NCI-H2171 treated with DMSO at 0.1 percent for 48 hours (cell line): ENCODE measurements around the gene OAS3.
"Not testable (repeated sequence)": the region's sequence is repeated elsewhere in the genome, so short reads cannot be mapped to it uniquely, and the experiment has no call there.

Experiments used
- DNase-seq: peaks from one replicate; lab custom pipeline; 2025; lab: John Stamatoyannopoulos, UW

OAS3 gene

GRCh38 chr12:112924986-112925385, 13.3 kb upstream of the OAS3 start:
- no peak for DNase-seq

- DNase-seq: not testable (repeated sequence)
These were observed 11.7 kb upstream of the OAS3 start for GRCh38 chr12:112926416-112927033.

DNA sequence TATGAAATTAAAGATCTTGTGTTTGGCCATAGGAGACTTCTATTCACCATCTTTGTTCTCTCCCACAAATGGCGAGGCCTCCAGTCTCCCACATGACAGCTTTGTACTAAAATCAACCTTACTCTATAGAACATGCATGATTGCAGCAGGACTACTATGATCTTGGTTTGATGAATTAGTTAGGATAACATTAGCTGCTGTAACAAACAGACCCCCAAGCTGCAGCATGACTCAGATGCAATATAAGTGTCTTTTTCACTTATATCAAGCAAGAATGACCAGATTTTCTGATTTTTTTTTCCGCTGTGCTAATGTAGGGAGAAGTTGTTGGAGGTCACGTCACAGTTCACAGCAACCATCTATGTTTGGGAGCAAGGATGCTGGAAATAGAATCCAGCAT, 10.8 kb upstream of the OAS3 start:
- no peak for DNase-seq

DNA sequence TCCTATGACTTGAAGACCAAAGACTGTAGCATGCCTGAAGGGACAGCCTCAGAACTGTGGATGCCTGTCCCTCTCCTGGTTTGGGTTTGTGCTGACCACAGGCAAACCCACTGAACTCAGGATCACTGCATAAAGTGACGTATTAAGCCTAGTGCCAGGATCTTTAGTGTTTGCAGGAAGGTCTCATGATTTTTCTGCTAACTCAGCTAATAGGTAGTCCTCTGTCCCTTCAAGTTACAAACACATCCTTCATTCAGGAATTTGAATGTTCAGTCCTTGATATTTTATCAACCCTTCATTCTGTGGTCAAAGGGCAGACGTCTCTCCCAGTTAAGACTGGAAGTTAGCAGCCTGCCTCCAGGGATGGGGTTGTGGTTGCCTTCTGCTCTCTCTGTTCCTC, 10.3 kb upstream of the OAS3 start:
- no peak for DNase-seq

- no peak for DNase-seq
These were observed 9.3 kb upstream of the OAS3 start for GRCh38 chr12:112928978-112929377.

GRCh38 chr12:112929715-112930114, 8.6 kb upstream of the OAS3 start:
- DNase-seq: no peak

DNA sequence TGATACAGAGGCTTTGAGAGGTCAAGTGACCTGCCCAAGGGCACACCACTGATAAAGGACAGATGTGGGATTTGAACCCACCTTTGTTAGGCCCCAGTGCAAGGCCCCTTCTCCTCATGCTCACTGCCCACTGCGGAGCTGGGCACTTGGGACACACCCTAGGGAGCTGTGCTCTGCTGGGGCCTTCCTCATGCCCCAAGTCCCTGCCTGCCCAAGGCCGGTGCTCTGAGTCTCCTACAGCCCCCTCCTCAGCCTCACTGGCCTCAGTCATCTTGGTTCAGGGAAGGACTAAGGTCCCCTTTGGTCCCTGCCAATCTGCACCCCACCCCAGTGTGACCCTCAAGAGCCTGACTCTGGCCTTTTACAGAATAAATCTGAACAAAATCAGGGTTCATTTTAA, 7.9 kb upstream of the OAS3 start:
- no peak for DNase-seq

DNA sequence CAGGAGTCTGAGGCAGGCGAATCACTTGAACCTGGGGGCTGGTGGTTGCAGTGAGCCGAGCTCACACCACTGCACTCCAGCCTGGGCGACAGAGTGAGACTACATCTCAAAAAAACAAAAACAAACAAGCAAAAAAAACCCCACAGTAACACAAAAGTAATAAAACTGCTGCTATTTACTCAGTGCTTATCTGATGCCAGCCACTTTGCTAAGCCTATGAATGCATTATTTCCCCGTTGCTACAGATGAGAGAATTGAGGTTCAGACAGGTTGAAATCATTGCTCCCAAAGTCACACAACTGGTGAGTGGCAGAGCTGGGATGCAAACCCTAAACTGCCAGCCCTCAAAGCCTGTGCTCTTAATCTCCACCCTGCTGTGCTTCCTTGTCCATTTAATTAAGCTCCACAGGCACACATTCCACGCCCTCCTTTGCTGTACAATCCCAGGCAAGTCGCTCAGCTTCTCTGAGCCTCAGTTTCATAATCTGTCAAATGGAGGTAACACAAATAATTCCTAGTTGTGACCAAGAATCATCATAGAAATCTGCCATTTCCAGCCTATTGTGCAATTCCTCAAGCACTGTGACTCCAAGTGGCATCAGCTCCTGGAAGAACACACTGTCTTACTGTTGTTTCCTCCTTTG, 5.7 kb upstream of the OAS3 start:
- DNase-seq: no peak

GRCh38 chr12:112933129-112933505, 5.2 kb upstream of the OAS3 start:
- no peak for DNase-seq

DNA sequence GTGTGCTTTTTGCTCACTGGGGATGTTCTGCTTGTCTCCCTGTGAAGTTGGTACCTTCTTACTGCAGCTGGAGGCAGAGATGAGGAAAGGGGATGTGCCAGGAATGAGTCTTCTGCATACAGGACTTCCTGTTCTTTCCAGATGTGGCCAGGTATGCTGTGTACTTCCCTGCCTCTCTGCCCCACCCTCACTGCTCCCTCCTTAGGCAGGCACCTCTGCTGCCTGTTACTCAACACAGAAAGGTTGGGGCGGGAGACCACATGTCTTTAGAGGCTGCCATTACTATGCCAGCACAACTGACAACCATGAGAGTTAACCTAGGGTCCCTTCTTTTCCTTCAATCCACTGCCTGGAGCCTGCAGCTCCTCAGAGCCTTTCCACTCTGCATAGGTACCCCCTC, 2.0 kb upstream of the OAS3 start:
- DNase-seq: no peak

- DNase-seq: no peak
These were observed 1.3 kb upstream of the OAS3 start for GRCh38 chr12:112936927-112937326.

- DNase-seq: no peak
These were observed 477 bp downstream of the OAS3 start for GRCh38 chr12:112938751-112939150.

- DNase-seq: no peak
These were observed 1.6 kb downstream of the OAS3 start for GRCh38 chr12:112939761-112940381.

- no peak for DNase-seq
These were observed 3.5 kb downstream of the OAS3 start for GRCh38 chr12:112941528-112942335.

GRCh38 chr12:112942572-112942971, 4.3 kb downstream of the OAS3 start:
- DNase-seq: no peak

GRCh38 chr12:112944024-112944690, 5.9 kb downstream of the OAS3 start:
- DNase-seq: no peak

DNA sequence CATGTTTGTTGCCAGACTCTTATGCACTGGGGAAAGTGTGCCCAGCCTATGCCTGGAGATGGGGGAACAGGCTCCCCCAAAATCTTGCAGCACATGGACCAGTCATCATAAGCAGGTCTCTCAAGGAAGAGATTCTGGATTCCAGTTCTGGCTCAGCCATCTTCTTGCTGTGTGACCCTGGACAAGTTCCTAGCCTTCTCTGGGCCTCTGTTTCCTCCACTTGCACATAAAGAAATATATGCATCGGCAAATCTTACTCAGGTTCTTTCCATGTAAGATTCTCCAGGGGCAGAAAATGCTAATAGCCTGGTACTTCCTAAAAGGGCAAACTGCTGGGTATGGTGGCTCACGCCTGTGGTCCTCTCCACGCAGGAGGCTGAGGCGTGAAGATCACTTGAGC, 7.2 kb downstream of the OAS3 start:
- no peak for DNase-seq

DNA sequence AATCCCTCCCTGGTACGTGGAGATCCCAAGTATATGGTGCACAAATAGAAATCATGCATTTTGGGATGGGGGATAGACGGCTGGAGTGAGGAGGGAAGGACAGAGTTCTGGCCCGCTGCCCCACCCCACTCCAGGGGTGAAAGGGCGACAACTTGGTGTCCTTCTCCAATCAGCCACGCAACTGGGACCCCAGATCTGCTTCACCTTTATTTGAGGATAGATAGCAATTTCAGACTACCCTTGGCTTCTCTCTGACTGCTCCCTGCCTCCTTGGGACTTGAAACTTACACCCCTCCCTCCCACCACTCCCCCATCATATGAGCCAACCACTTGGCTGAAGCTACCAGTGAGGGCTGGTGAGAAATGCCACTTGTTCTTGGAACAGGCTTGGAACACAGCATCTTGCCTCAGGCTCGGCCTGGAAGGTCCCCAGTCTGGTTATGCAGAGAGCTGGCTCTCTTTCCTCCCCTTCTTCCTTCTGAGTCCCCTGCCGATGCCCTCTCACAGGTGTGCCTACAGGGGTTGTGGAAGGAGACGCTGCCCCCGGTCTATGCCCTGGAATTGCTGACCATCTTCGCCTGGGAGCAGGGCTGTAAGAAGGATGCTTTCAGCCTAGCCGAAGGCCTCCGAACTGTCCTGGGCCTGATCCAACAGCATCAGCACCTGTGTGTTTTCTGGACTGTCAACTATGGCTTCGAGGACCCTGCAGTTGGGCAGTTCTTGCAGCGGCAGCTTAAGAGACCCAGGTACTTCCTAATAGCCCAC, 8.1 kb downstream of the OAS3 start:
- DNase-seq: no peak

DNA sequence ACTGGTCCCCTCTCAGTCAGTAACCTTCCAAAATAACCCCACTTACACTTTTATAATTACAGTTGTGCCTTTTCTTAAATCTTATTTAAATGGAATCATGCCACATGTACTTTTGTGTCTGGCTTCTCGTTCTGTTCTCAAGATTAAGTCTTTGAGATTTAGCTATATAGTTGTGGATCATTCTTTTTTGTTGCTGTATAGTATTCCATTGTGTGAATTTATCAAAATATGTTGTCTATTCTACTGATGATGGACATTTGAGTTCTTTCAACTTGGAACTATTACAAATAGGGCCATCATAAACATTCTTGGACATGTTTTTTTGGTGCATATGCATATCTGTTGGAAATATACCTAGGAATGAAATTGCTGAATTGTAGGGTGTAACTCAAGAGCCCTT, 9.0 kb downstream of the OAS3 start:
- DNase-seq: no peak

DNA sequence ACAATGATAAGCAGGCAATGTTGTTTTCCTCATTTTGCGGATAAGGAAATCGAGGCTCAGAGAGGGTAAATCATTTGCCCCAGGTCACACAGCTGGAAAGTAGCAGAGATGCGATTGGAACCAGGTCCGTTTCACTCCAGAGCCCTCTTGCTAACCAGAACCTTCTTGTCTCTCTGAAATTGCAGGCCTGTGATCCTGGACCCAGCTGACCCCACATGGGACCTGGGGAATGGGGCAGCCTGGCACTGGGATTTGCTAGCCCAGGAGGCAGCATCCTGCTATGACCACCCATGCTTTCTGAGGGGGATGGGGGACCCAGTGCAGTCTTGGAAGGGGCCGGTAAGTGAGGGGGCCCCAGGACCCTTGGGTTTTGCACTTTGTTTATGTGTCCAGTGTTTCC, 9.5 kb downstream of the OAS3 start:
- no peak for DNase-seq

- DNase-seq: no peak
These were observed 10.5 kb downstream of the OAS3 start for GRCh38 chr12:112948806-112949205.

GRCh38 chr12:112950701-112951100, 12.4 kb downstream of the OAS3 start:
- DNase-seq: no peak
